Measurements from ENCODE around the gene COMTD1.

Gene COMTD1

GRCh38 chr10:75245354-75246250 lies 9.8 kb upstream of the COMTD1 start:
- DNase-seq (ENCODE audit: low read depth in 2 of 2) = no peak

GRCh38 chr10:75244487-75245353 lies 9.0 kb upstream of the COMTD1 start:
- no peak for DNase-seq (ENCODE audit: low read depth in 2 of 2)

GRCh38 chr10:75243426-75243825 lies 7.7 kb upstream of the COMTD1 start:
- DNase-seq (ENCODE audit: low read depth in 2 of 2) = no peak

DNA sequence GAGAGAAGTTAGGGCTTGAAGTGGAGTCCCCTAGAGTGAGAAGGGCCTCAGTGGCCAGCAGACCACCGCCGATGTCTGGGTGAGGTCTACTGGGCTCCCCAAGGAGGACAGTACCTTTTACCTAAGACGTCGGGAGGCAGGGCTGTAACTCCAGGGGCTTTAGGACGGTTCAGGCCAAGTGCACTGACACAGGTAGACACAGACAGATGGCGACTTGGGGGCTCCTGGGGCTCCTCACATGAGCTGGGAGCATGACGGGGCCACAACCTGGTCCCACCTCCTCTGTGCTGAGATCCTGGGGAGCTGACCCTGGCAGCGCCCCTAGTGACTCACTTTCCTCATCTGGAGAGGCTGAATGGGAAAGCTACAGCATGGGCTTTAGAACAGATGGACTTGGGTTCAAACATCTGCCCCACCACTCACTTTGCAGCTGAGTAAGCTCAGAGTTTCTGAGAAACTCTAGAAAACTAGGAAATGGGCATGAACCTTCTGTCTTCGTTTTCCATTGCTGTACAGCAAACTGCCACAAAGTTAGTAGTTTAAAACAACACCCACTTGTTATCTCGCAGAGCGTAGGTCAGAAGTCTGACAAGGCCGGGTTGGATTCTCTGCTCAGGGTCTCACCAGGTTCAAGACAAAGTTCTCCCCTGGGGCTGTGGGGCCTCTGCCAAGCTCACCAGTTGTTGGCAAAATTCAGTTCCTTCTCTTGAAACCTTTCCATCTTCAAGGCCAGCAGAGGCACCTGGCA lies 4.7 kb upstream of the COMTD1 start:
- DNase-seq (ENCODE audit: low read depth in 2 of 2) = no peak

DNA sequence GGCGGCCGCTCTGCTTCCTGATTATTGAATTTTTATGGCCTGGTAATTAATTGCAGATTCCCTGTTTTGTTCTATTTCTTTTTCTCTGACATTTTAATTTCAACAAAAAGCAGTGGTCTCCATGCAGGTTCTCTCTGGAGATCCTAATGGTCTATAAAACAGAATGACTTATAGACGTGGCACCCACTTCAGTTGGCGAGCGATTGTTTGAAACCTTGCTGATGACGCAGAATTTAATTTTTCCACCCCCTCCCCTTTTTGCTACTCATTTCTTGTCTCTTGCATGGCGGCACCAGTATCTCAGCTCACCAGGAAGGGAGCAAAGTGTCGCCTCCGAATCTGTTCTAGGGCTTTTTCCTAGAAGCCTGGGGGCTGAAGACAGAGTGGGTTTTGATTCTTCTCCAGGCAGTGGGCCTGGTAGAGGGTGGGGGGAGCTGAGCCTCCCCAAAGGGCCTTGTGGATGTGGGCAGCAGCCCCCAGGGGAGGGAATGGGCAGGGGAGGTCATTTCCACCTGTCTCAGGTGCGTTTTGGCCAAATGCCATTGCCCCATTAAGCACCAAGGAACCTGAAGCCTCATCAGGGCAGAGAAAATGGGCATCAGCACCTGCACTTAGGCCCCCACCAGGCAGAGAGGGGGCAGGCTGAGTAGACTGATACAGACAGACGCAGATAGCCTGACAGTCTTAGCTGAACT lies 3.5 kb upstream of the COMTD1 start:
- no peak for DNase-seq (ENCODE audit: low read depth in 2 of 2)

GRCh38 chr10:75238182-75239095 lies 2.7 kb upstream of the COMTD1 start:
- no peak for DNase-seq (ENCODE audit: low read depth in 2 of 2)

DNA sequence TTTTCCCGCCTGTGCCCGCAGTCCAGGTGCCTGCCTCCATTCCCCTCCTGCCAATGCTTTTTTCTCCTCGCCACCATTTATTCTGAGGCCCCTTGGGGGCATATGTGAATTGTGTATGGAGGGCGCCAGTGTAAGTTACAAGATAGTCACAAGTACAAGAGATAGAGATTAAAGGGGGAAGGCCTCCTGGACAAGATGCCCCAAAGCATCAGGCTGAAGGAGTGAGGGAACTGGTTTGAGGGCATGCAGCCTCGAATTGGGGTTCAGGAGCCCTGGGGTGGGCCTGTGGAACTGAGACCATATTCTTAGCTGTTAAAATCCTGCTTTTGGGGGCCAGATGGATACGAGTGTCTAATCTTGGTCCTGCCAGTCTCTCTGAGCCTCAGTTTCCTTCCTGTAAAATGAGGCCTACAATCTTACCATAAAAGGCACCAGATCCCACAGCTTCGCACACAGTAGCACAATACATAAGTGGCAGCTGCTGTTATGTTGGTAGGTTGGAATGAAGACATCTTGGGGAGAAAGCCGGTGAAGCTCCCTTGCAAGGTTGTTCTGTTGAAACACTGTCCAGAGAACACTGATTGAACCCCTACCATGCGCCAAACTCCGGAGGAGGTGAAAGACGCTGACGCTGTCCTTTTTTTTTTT lies 545 bp upstream of the COMTD1 start:
- DNase-seq (ENCODE audit: low read depth in 2 of 2) = no peak

DNA sequence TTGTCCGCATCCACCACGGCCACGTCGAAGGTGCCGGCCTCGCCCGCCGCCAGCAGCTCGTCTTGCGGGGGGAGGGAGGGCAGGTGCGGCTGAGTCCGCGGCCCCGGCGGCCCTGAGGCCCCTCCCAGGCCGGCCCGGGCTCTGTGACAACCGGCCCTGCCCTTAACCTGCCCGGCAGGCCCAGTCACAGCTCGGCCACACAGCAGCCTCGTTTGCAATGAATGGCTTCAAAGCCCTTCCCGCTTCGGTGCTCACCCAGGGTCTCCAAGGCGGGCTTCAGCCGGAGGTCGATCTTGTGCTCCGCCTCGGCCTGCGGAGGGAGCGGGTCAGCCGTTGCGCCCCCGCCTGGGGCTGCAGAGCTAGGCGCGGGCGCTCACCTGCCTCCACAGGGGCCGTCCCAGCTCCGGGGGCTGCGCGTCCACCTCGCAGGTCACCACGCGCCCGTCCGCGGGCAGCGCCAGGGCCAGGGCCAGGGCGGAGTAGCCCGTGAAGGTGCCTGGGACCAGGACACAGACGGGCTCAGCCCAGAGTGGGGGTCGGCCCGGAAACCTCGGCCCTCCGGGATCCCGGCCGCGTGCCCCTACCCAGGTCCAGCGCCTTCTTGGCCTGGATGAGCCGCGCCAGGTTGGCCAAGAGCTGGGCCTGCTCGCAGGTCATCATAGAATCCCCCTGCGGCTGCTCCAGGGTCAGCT lies 928 bp downstream of the COMTD1 start:
- no peak for DNase-seq (ENCODE audit: low read depth in 2 of 2)

GRCh38 chr10:75234017-75234682 lies 1.6 kb downstream of the COMTD1 start:
- DNase-seq (ENCODE audit: low read depth in 2 of 2) = peak; percentile 96 to 99

GRCh38 chr10:75233444-75234016 lies 2.2 kb downstream of the COMTD1 start:
- no peak for DNase-seq (ENCODE audit: low read depth in 2 of 2)

DNA sequence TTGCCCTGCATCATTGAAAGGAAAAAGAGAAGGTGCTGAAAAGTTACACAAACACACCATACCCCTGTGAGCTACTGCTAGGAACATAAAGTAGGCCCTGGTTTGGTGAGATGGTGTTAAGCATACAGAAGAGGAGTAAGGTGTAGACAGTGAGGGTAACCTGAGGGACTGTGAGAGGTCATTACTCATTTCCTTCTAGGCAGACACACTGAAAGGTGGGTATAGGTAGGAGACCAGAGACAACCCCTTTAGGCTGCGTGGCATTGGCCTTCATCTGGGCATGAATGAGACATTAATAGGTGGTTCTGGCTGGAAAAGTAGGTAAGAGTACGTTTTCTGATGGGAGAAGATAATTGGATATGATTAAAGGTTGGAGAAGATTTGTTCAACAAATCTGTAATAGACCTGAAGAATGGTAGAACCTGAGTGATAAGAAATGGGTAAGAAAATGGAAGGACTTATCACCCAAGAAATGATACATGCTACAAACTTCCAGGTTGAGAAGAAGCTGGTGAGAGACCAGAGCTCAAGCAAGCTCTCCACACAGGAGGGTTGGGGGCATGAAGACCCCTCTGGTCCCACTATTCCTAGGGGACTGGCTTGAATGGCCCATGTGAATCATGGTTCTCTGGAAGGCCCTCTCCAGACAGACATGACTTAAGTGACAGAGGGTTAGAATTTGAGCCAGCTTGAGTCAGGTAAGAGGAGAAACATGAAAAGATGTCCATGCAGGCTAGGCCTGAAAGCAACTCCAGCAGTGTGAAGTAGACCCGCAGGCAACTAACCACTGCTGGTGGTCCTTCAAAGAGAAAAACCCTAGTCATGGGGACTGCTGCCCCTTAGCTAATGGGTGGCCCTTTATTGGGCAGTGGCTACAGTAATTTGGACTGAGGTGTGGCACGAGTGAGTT lies 3.8 kb downstream of the COMTD1 start:
- DNase-seq (ENCODE audit: low read depth in 2 of 2) = no peak

DNA sequence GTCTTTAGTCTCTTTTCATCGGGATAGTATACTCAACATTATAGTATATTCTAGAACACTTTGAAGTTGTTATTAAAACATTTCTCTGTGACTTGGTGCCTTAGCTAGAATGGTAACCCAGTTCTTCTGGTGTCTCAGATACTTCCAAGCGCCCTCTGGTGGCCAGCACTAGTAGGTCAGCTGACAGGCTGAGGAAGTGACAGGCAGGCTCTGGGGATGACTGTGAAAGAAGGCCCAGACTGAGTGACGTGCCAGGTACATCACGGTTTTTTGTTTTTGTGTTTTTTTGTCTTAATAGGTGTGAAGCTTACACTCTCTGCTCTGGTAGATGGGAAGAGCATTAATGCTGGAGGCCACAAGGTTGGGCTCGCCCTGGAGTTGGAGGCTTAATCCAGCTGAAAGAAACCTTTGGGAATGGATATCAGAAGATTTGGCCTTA lies 5.1 kb downstream of the COMTD1 start:
- DNase-seq (ENCODE audit: low read depth in 2 of 2) = peak; percentile 80 to 93

DNA sequence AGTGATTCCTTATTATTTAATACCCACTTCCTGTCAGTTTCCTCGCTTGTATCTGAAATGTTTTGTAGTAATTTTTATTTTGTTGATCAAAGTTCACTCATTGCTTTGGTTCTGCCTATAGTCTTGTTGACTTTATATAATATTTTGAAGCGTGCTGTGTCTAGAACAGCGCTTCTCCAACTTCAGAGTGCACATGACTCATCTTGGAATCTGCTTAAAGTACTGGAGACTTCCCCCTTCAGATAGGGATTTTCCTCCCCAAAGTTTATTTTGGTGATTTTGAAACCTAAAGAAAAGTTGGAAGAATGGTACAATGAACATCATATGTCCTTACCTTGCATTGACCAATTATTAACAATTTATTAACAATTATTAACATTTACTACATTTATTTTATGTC lies 5.8 kb downstream of the COMTD1 start:
- no peak for DNase-seq (ENCODE audit: low read depth in 2 of 2)

DNA sequence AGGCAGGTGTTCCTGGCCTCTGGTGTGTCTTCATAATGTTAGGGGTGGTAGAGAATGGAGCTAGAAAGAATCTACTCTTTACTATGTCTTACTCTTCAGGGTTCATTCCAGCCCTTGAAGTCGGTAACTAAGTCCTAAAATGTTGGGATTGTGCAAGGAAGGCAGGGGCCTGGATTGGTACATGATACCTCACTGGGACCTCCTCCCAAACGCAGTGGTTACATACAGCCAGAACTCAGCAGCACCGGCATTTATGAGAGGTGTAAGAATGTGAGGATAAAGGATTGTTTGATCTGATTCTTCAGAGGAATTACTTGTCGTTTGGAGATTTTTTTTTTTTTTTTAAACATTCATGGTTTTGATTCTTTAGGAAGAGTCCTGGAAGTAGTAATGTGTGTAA lies 6.9 kb downstream of the COMTD1 start:
- no peak for DNase-seq (ENCODE audit: low read depth in 2 of 2)

DNA sequence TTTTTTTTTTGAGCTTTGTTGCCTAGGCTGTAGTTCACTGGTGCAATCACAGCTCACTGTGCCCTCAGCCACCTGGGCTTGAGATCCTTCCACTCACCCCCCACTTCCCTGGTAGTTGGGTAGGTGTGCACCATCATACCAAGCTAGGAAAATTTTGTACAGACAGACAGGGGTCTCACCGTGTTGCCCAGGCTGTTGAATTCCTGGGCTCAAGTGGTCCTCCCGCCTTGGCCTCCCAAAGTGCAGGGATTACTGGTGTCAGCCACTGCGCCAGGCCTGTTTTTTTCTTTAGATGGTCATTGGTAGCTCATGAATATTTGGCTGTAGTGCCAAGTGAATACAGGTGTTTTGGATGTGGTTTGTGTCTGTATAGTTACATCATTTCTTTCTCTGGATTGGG lies 7.5 kb downstream of the COMTD1 start:
- DNase-seq (ENCODE audit: low read depth in 2 of 2) = no peak

DNA sequence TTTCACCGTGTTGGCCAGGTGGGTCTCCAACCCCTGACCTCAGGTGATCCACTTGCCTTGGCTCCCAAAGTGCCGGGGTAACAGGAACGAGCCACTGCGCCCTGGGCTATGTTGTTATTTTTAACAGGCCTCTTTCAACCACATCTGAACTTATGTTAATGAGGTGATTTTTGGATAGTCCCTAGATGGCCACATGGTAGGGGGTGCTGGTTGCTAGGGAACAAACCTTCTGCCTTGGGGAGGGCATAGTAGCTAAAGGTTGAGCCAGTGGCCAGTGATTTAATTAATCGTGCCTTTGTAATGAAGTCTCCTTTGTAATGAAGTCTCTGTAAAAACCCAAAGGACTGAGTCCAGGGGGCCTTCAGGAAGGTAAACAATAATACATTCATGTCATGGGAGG lies 9.1 kb downstream of the COMTD1 start:
- DNase-seq (ENCODE audit: low read depth in 2 of 2) = no peak

- DNase-seq (ENCODE audit: low read depth in 2 of 2) = no peak
Observed at GRCh38 chr10:75226095-75226494, 9.7 kb downstream of the COMTD1 start.

All from stimulated activated CD8-positive, alpha-beta memory T cell treated with anti-CD3 and anti-CD28 coated beads, Interleukin-7, amount 100 ng/mL, for 1 hour (primary cell).